Psoas muscle (tissue), 8 donors: ENCODE data around the gene ERRFI1. TPM values are rescaled to one million over a fixed set of nuclear protein-coding genes. Genes with fewer than 3 reads are reported as not detected.

Experiments
- ATAC-seq, 4 donors: fragments of 200-7000 bp; cut with Tn5 transposase; one replicate each; pipeline ENCODE4 v1.9.1; 2020; ENCODE audit warnings: moderate library complexity in 3 of 4, mild to moderate bottlenecking in 2 of 4
- DNase-seq, 2 donors: peaks; one replicate each; pipeline ENCODE4 v3.0.0-alpha.2; 2020
- H3K27ac ChIP-seq: fragments of 200-600 bp; one replicate; pipeline ENCODE4 v1.8.0; 2022
- H3K27me3 ChIP-seq, 3 donors: fragments of 200-600 bp in 1 of 3; one replicate each; pipeline versions ENCODE4 v1.6.1 to v1.8.0; 2013 to 2022; ENCODE audit warnings: low read length in 2 of 3, mild to moderate bottlenecking in 2 of 3, moderate library complexity in 1 of 3; ENCODE audit not compliant: insufficient read depth in 3 of 3
- H3K36me3 ChIP-seq, 2 donors: fragments of 200-600 bp in 1 of 2; one replicate each; pipeline versions ENCODE4 v1.6.1 to v1.8.0; 2013 to 2022; ENCODE audit warnings: low read depth in 1 of 2, mild to moderate bottlenecking in 1 of 2, moderate library complexity in 1 of 2; ENCODE audit not compliant: insufficient read depth in 1 of 2
- H3K4me1 ChIP-seq: fragments of 200-600 bp; one replicate; pipeline ENCODE4 v1.8.0; 2022
- H3K4me3 ChIP-seq: fragments of 200-600 bp; one replicate; pipeline ENCODE4 v1.8.0; 2022; ENCODE audit warnings: mild to moderate bottlenecking
- H3K9me3 ChIP-seq: fragments of 200-600 bp; one replicate; pipeline ENCODE4 v1.8.0; 2022
- CTCF ChIP-seq: fragments of 200-600 bp; IDR thresholded peaks from one replicate; pipeline ENCODE4 v1.8.0; 2022; ENCODE audit warnings: antibody characterized with exemption
- WGBS, 3 donors: extraction: QIAGEN DNeasy Blood & Tissue Kit; methylation state at CpG; one replicate each; pipeline versions ENCODE4 v1.1.6 to v1.1.7; 2013; 5-methylcytosine and 5-hydroxymethylcytosine counted together
- intact Hi-C, 2 donors: fragments of 100-400 bp; cut with DNase I; formaldehyde crosslinking; loops; one replicate each; pipeline versions ENCODE4 v1.11.0 to v1.14.2; 2022
- polyA plus RNA-seq, 3 donors: library from polyadenylated mRNA; stranded (reverse); fragments of 200-250 nt; gene quantifications; one replicate each; pipeline ENCODE4 v1.2.3, GENCODE V29; 2013
- total RNA-seq, 4 donors: library from RNA; stranded (reverse); fragmentation: NEBNext Ultra II Directional in 2 of 4; extraction: Animal tissue kit (Norgen Biotek cat#: 25700) in 2 of 4; gene quantifications; one replicate each; pipeline versions ENCODE4 v1.2.1 to v1.2.4, GENCODE V29; 2021 to 2023
- donor health status: healthy with polysubstance abuse.
- donor health status: DM: no; HTN: no; CAD: no; lungs with moderate emphysema.
- donor health status: Bipolar disorder and iron deficiency.
- donor health status: healthy.
- donor health status: DM: yes; HTN: yes; CAD: no.
- donor health status: DM: no; HTN: no; CAD: no.
- donor health status: DM: no; HTN: no; CAD: no.
- donor health status: DM: yes; HTN: yes; CAD: no.

The ERRFI1 gene
- total and polyA plus RNA-seq, 7 donors: 23.2 to 99.9 (median 63.3) TPM

GRCh38 chr1:8024329-8024728, 1.8 kb downstream of the ERRFI1 start:
- intact Hi-C loops: no loop called here
- Histone ChIP-seq H3K4me3 (peak overlapping the region; percentile 74), H3K4me1 (peaks cover 65% of the 10 kb centered on the region), H3K27ac (no peak overlapping the region), H3K36me3 (no peaks in the 10 kb centered on the region), H3K9me3 (no peaks in the 10 kb centered on the region), H3K27me3 (no peaks in the 10 kb centered on the region)
- DNase-seq: no peak
- no peak for ATAC-seq
- WGBS, 3 donors: 80 to 92% (median 82%) methylated on average over 3 of the region's 3 CpGs
- TF ChIP-seq CTCF: no peak

GRCh38 chr1:8023995-8024313, 2.2 kb downstream of the ERRFI1 start:
- intact Hi-C loops: no loop called here
- H3K27ac ChIP-seq: peak overlapping the region; percentile 38
- H3K27me3 ChIP-seq: no peaks in the 10 kb centered on the region
- 29 to 80% (median 45%) methylated on average over 1 of the region's 1 CpG for WGBS, 3 donors
- ATAC-seq (no peak), DNase-seq (no peak)
- peaks cover 69% of the 10 kb centered on the region for H3K4me1 ChIP-seq
- TF ChIP-seq CTCF: no peak
- no peaks in the 10 kb centered on the region for H3K9me3 ChIP-seq
- peak overlapping the region; percentile 74 for H3K4me3 ChIP-seq
- no peaks in the 10 kb centered on the region for H3K36me3 ChIP-seq

- no peak for ATAC-seq
- peak overlapping the region; percentile 38 for H3K27ac ChIP-seq
- no peaks in the 10 kb centered on the region for H3K27me3 ChIP-seq
- peak overlapping the region; percentile 74 for H3K4me3 ChIP-seq
- 80 to 92% (median 83%) methylated on average over 10 of the region's 10 CpGs for WGBS, 3 donors
- TF ChIP-seq CTCF: no peak
- no peaks in the 10 kb centered on the region for H3K9me3 ChIP-seq
- peaks cover 70% of the 10 kb centered on the region for H3K4me1 ChIP-seq
- DNase-seq: no peak
- H3K36me3 ChIP-seq: no peaks in the 10 kb centered on the region
- intact Hi-C loops: no loop called here
Measured at GRCh38 chr1:8023287-8023994, 2.7 kb downstream of the ERRFI1 start.

- ATAC-seq: no peak
Measured at GRCh38 chr1:8022395-8023286, 3.5 kb downstream of the ERRFI1 start.

More at GRCh38 chr1:8022395-8023286, 3.5 kb downstream of the ERRFI1 start:
- Histone ChIP-seq H3K9me3 (no peaks in the 10 kb centered on the region), H3K27ac (peak overlapping the region; percentile 38), H3K4me3 (peak overlapping the region; percentile 74), H3K27me3 (no peaks in the 10 kb centered on the region), H3K4me1 (peaks cover 69% of the 10 kb centered on the region), H3K36me3 (no peaks in the 10 kb centered on the region)
- WGBS, 3 donors: 92 to 97% (median 96%) methylated on average over 3 of the region's 3 CpGs
- TF ChIP-seq CTCF: no peak
- no peak for DNase-seq
- intact Hi-C loops: no loop called here
